HG02973 (cell line): ENCODE measurements around the gene CENPP.

ENCODE experiments used
- ATAC-seq: cut with Tn5 transposase; IDR thresholded peaks from one replicate; pipeline ENCODE4 v1.9.1; 2021; ENCODE audit warnings: moderate library complexity; ENCODE audit not compliant: unreplicated experiment

Gene CENPP

GRCh38 chr9:92503156-92503555, 177.4 kb downstream of the CENPP start:
- ATAC-seq: no peak

- no peak for ATAC-seq
Measured at GRCh38 chr9:92504881-92505280, 179.1 kb downstream of the CENPP start.

- no peak for ATAC-seq
Measured at GRCh38 chr9:92506184-92506857, 180.6 kb downstream of the CENPP start.

DNA sequence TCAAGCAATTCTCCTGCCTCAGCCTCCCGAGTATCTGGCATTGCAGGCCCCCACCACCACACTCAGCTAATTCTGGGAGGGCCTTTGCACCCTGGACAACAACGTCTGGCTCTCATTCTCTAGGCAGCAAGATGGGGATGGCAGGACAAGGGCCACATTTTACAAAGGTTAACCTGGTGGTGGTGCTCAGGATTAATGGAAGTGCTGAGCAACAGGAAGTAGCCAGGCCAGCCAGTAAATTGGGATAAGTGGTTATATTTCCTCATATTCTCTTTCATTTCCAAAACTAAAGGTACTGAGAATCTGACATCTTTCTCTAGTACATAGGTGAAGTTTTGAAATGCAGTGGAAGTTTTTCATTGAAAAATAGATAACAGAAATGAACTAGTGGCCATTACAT, 181.3 kb downstream of the CENPP start:
- no peak for ATAC-seq

DNA sequence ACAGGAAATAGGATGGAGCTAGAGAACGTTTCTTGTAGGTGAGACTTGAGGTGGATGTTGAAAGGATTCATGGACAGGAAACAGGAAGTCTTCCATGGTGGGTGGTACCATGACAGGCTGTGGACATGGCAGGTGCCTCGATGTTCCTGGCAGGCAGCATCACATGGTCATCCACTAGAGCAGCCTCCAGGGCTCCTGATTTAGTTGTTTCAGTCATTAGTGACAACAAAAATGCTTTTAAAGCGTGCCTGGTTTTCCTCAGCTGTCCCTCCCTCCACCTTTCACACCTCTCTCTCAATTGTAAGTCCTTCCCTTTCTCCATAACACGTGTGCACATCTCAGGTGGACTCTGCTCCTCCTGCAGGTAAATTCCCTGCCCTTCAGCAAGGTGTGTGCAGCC, 181.7 kb downstream of the CENPP start:
- ATAC-seq: no peak

- no peak for ATAC-seq
Measured at GRCh38 chr9:92508018-92508820, 182.5 kb downstream of the CENPP start.

DNA sequence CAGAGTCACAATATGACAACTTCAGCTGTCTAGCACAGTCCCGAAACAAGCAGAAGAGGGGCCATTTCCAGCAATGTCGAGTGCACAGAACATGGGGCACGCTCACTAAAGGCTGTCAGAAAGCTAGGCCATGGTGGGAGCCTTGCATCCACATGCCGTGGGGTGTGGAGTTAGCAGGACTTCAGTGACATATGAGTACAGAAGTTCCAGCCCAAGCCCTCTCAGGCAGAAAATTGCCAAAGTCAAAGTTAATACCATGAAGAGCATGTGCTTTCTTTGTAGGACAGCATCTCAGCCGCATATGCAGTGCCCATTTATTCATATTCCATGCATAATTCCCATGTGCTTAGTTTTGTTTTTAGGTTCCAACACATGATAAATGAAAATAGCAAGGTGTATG, 183.3 kb downstream of the CENPP start:
- ATAC-seq: no peak

GRCh38 chr9:92510747-92511146, 185.0 kb downstream of the CENPP start:
- ATAC-seq: no peak

GRCh38 chr9:92512622-92513021, 186.9 kb downstream of the CENPP start:
- ATAC-seq: no peak

DNA sequence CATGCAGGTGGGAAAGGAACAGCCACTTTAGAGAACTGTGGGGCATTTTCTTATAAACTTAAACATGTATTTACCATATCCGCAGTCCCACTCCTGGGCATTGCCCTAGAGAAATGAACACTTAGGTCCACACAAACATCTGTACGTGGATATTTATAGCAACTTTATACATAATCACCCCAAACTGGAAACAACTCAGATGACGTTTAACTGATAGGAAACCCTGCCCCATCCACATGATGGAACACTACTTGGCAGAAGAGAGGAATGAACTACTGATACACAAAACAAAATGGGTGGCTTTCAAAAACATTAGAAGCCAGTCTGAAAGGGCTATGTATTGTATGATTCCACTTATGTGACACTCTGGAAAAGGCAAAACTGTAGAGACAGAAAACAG, 187.6 kb downstream of the CENPP start:
- no peak for ATAC-seq

DNA sequence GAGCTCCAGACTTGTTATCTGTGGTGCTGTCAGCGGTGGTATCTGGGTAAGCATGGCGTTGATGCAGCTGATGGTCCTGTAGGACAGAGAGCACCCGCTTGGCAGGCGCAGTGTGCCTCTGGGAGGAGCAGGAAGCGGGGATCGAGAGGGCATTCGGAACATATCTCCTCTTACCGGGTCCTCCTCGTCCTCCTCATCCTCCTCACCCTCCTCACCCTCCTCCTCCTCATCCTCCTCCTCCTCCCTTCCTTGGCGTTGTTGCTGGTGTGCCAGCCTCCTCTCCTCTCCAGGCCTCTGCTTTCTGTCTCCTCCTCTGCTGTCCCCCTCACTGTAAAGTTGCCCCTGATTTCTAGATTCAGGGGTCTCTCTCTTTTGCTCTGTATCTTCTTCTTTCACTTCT, 188.9 kb downstream of the CENPP start:
- no peak for ATAC-seq

- ATAC-seq: no peak
Measured at GRCh38 chr9:92516521-92516920, 190.8 kb downstream of the CENPP start.

GRCh38 chr9:92517046-92517445, 191.3 kb downstream of the CENPP start:
- no peak for ATAC-seq

- no peak for ATAC-seq
Measured at GRCh38 chr9:92518199-92518598, 192.4 kb downstream of the CENPP start.

DNA sequence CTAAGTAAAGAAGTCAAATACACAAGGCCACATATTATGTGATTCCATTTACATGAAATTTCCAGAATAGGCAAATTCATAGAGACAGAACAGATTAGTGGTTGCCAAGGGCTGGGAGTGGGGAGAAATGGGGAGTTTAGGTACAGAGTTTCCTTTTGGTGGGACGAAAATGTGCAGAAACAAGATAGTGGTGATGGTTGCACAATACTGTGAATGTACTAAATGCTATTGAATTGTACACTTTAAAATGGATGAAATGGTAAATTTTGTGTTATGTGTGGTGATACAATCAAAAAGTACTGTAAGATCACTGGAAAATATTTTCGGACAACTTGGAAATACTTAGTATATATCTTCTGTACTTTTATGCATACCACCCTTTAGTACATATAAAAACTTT, 195.1 kb downstream of the CENPP start:
- ATAC-seq: no peak

GRCh38 chr9:92522983-92523970, 197.5 kb downstream of the CENPP start:
- ATAC-seq: no peak

- no peak for ATAC-seq
Measured at GRCh38 chr9:92524881-92525280, 199.1 kb downstream of the CENPP start.

- no peak for ATAC-seq
Measured at GRCh38 chr9:92525306-92525705, 199.6 kb downstream of the CENPP start.

- no peak for ATAC-seq
Measured at GRCh38 chr9:92527291-92527828, 201.6 kb downstream of the CENPP start.

DNA sequence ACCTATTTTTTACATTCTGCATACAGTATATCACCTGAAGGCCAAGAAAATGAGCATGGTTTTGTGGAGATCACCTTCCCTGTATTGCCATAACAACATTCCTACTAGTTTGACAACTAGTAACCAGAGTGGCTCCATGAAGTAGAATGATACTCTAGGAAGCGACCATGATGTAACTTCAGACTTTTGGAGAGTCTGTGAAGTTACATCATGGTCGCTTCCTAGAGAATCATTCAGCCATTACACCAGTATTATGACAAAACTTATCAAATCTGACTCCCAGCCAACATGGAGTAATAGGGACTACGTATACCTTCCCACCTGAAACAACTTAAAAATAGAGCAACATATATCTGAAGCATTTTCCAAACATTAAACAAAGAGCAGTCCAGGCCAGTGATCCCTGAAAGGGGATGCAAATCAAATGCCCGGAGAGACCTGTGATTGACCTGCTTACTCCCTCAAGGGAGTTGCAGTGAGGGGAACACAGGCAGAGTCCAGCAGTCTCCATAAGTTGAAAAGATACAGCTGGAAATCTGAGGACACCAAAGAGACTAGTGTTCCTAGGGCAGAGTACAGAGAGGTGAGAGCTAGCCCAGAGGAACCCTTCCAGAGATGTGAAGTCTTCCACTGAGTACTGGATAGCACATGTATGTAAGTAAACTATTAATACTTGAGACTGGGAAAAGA, 202.2 kb downstream of the CENPP start:
- ATAC-seq: no peak

- no peak for ATAC-seq
Measured at GRCh38 chr9:92528522-92528849, 202.7 kb downstream of the CENPP start.
